Daoy (cell line): ENCODE results near the gene PTPRT. TPM values are rescaled to one million over a fixed set of nuclear protein-coding genes. Genes with fewer than 3 reads are reported as not detected.

Source experiments
- DNase-seq: peaks from one replicate; pipeline ENCODE4 v3.0.0-alpha.2; 2015; ENCODE audit warnings: low read depth
- total RNA-seq: library from RNA; depleted of rRNA; stranded (reverse); fragments of >200 nt; shearing (Covaris generic); gene quantifications from 2 replicates; pipeline ENCODE4 v1.2.3, GENCODE V29; 2014

Gene PTPRT
- total RNA-seq, 1 experiment from 2014 or later = not detected

DNA sequence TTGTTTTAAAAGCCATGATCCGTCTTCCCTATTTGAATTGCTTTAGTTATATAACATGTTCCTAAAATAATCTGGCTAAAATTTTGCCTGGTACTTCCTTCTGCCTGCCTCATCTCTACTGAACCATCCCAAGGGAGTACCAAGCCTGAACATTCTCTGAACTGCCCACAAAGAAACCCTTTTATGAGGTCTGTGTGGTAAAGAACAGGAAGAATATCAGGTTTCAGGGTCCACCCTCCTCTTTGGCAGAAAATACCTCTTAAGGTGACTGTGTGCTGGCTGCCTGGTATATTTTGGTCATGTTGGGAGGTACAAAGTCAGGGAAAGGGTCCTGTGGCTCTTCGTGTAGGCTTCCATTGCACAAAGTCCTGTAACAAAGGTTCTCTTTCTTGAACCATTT lies 997.4 kb downstream of the PTPRT start:
- DNase-seq = no peak

DNA sequence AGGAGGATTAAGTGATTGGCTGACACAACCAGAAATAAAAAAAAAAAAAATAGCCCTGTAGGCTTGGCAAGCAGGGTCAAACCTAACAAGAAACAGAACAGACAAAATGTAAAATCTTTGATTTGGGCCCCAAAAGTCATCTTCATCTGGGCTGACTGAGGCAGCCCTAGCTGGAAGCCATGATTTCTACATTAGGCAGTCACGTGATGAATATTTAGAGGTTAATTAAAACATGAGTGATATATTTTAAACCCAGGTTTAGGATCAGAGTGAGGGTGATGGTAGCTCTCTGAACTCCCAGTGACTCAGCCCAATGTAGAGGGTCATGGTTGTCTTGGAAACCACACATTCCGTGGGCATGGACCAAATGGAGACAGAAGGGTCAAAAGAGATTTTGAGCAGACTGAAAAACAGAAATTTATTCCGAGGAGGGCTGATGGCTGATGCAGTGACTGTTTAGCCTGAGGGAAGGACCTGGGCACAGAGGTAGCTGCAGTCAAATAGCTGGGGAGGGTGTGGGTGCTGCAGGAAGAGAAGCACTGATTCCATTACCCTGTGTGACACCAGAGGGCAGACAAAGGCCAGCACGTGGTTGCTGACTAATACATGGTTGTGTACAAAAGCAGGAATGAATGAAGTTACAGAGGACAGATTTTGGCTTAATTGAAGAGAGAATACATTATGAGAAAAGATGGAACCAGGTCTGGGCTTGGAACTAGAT lies 998.4 kb downstream of the PTPRT start:
- no peak for DNase-seq

DNA sequence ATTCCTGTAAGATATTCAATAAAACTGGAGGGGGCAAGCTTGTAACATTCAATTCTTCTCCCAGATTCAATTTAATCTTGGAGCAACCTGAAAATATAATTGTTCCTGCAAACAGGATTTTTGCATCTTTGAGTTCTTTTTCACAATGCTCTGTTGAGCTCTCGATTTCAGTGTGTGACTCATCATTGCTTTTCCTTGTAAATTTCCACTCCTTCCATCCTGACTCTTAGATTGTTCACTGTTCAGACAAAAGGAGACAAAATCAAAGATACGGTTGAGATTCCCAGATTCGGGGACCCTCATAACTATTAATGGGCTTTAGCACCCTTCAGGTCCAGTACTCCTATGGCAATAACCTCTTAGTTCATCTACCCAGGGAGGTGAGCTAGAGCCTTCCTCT lies 999.6 kb downstream of the PTPRT start:
- no peak for DNase-seq

DNA sequence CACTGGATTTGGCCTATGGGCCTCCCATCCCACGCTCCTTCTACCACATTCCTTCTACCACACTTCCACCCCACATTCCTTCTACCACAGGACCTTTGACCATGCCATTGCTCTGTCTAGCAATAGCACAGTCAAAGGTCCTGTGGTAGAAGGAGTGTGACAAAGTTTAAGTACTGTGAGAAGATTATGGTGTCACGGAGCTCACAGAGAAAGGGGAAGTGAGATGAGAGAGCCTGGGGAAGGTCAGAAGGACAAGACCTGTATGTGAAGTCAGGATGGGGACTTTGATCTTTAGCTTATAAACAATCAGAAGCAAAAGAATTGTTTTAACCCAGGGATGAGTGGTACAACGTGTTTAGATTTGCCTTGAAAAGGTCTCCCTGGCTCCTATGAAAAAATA lies 1003.4 kb downstream of the PTPRT start:
- DNase-seq = no peak

DNA sequence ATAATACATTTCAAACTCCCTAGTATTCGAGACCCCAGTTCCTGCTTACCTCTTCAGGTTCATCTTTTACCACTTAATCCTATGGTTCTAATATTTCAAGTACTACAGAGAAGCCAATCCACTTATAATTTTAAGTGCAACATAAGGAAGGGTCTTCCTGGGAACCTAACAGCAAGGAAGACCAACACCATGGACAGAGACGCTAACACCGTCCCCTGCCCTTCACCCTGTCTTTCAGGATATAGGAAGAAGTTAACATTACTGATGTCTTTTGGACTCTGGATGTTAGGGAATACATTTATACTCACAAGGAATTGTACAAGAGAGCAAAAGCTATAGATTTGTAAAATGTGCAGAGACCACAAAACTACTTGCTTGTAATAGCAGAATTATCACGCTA lies 1006.6 kb downstream of the PTPRT start:
- no peak for DNase-seq

DNA sequence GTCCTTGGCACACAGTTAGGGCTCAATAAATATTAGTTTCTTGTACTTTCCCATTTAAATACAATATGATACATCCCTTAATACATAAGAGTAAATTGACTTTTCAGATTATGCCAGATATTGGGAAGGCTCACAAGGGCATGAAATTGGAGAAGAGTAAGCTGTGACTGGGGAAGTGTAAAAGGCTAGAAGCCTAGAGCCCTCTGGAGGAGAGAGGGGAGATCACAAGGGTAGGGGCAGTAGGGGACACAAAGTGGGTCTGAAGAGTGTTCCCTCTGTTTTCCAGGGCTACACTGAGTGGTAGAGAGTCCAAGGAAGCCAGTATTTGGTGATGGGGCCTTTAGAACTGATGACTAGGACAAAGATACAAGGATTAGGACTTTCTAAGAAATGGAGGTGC lies 1008.6 kb downstream of the PTPRT start:
- no peak for DNase-seq

DNA sequence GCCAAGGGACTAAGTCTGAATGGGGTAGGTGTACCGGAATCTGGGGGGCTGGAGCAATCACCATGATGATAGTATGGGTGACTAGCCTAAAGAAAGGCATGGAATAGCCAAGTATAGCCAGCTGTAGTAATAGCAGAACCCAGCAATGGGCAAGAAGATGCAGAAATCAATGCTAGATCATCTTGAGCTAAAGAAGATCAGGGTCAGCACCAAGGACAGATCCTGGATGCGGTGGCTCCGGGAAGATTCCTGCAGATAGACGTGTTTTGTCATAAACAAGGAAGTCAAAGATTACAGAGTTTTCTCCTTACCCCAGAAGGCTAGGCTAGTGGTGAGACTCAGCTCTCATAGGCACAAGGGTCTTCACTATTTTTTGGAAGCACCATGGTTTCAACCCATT lies 1009.9 kb downstream of the PTPRT start:
- DNase-seq = no peak

DNA sequence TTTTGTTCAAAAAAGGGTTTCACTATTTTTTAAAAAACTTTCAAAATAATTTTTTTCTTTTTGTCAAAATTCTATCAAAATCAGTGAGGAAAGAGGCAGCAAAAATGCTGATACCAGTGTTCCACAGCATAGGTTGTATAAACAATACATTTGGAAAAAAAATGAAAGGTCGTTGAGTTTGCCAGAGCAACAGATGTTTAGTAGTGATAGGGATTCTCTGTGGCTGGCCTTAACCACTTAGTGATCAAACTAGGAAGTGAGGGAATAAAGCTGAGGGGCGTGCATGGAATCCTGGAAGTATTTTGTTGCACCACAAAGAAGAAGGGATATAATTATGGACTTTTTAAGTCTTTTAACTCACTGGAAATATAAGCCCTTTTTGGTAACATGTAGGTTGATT lies 1016.3 kb downstream of the PTPRT start:
- no peak for DNase-seq

DNA sequence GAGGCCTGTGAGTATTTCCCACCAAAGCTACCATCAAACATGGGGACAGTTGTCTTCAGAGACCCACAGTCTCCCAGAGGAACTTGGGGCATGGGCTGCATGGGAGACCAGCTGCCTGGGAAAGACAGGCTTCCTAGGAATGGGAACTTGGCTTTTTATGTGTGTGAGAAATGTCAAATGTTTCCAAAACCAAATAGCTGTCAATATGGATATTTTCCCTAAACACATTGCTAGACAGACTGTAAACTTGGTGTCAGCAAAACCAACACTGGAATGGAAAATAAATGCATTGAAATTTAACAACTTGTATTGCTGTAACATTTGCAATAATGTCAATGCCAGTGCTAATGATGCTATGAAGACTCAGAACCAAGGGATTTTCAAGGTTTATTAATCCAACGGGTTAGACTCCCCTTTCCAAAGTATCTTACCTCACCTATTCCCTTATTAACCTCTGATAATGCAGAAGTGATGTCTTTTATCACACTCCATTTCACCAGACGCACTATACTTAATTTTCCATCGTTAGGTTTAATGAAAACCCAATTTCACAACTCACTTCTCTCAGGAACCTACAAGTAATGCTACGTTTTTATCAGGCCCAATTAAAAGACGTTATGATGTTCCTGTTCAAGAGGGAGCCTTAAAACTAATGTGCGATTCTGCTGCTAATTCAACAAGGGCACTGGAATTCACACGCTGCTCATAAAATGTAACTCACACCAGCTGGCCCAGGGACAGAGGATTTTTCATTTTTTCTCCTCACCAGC lies 1025.4 kb downstream of the PTPRT start:
- DNase-seq = no peak

DNA sequence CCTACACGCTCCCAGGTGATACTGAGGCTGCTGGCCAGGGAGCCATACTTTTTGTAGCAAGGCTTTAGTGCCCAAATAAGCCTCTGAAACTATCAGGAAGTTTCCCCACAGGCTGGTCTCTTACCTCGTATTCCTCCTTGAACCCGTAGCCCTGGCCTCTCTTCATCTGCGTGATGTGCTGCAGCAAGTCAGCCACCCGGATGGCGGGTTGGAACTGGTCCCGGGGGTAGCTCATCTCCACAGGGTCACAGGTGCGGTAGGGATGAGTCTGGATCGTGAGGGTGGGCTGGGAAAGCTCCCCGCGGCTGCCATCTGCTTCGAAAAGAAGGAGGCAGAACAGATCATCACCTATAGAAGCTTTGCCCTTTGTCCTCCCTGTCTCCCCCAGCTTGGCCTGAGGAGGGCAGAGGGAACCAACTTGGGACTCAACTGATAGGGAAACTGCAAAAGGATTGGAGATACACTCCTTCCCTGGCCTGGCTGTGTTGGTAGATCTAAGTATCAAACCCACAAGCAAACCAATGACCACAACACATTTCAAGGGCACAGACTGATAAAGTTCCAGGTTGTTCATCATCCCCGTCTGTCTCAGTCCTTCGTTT lies 1028.4 kb downstream of the PTPRT start:
- DNase-seq = no peak

DNA sequence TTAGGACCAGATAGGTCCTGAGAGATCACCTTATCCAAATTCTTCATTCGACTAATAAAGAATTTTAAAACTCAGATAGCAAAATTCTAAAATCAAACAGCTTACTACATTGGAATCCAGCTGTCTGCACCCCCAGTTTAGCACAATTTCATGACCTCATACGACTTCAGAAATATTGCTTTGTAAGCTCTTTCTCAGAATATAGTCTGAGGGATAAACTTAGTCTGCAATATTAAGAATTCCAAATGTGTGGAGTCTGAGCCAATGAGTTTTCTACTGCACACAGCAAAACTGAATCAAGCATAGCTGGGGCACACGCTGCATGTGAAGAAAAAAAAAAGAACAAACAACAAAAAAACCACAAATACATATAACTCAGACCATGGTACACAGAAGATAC lies 1029.9 kb downstream of the PTPRT start:
- DNase-seq = no peak

DNA sequence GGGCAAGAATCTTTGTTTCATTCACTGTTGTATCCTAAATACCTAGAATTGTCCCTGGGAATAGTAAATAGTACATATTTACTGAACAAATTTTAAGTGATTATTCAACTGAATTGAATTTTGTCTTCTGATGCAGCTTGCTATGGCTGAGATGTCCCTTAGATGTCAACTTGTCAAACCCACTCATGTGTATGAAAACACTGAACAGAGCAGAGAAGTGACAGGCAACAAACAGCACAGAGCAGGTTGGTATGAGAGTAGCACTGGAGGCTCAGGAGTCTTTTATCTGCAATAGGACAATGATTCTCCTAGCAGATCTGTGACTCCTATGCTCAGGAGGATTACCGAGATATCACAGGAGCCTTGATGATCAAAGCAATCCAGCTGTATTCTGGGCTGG lies 1031.4 kb downstream of the PTPRT start:
- no peak for DNase-seq

DNA sequence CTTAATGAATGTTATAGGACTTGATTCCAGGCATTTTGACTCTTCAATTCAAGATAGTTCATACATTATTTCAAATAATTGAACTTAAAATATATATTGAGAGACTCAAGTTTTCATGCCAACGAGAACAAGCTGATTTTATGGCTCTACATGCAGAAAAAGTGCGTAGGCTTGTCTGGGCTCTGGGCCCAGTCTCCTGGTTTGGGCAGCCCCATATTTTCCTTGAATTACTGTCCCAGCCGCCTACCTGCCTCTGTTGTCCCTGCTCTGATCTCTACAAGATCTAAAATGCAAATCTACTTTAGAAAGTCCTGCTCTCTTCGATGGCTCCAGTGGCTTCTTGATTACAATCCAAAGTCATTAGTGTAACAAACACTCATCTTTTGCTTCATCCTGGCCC lies 1034.1 kb downstream of the PTPRT start:
- no peak for DNase-seq

DNA sequence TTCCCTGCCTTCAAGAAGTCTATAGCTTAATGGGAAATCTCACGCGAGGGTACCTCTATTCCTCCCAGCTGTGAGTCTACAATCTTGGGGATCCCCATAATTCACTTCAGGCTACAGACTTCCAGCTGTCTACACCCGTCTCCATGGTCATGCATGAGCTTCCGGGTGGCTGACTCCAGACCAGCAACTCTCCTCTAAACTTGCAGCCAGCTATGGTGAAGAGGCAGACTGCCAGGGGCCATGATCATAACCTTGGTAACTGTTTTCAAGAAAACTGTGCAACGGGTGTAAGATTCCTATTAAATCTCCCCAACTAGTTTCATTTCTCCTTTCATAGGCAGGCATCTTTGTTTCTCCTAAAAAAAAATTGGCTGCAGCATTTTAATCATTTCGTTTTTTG lies 1037.1 kb downstream of the PTPRT start:
- DNase-seq = no peak

DNA sequence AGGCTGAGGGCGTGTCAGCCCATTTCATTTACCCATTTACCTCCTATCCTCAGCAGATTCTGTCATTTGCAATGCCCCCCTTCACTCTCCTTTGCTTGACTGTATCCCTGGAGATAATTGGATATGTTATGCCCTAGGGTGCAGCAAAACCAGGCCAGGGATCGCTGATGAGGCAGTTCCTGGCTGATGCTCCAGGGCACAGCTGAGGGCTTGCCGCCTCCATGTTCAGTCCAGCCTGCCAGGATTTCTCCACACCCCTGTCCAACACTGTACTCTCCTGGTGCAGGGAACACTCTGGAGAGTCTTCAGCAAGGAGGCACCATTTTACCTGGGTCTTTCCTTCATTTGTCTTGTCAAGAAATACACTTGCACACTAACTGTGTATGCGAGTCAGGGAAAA lies 1039.5 kb downstream of the PTPRT start:
- no peak for DNase-seq

DNA sequence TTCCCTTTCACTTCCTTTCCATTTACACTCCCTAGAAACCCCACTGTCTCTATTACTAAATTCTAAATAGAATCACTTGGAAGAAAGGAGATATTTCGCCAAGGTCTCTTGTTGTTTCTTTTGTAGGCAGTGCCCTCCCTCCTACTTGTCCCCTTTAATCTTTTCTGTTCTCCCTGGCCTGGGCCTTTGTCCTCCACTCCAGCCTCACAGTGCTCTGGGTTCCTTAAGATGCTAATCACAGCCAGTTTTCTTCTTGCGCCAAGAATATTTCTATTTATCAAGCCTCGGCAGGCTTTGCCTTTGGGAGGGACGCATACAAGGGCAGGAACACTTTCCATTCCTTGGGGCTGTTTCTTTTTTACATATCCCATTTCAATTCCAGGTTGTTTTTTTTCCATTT lies 1051.0 kb downstream of the PTPRT start:
- no peak for DNase-seq

DNA sequence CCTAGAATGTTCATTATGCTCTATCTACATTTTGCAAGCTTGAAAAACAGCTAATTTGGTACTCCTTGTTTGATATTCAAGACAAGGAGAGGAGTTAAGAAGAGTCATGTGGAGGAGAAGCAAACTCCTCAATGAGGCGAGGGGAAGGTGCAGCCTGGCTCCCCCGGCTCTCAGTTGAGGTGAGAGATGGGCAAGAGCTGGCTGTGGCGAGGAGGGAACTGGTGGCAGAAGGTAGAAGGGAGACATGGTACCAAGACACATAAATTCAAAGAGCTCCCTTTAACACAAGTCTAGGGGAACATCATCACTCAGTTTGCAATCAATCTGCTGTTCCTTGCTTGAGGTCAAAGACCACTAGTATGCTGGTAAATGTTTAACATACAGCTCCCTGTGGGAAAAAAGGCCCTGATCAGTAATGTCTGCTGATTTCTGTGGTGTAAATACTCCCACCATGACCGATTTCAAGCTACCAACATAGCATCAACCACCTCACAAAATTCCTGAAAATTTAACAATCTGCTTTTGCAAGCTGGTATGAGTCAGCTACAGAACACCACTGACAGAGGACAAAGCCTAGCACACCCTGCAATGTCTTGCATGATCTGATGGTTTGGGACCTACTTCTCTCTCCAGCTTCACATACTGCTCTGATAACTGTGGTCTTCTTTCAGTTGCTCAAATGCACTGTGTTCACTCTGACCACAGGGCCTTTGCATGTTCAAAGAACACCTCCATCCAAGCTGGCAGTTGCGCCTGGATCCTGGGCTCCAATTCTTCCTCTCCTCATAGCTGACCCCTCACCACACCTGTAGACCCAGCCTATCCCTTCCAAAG lies 1055.2 kb downstream of the PTPRT start:
- DNase-seq = no peak

DNA sequence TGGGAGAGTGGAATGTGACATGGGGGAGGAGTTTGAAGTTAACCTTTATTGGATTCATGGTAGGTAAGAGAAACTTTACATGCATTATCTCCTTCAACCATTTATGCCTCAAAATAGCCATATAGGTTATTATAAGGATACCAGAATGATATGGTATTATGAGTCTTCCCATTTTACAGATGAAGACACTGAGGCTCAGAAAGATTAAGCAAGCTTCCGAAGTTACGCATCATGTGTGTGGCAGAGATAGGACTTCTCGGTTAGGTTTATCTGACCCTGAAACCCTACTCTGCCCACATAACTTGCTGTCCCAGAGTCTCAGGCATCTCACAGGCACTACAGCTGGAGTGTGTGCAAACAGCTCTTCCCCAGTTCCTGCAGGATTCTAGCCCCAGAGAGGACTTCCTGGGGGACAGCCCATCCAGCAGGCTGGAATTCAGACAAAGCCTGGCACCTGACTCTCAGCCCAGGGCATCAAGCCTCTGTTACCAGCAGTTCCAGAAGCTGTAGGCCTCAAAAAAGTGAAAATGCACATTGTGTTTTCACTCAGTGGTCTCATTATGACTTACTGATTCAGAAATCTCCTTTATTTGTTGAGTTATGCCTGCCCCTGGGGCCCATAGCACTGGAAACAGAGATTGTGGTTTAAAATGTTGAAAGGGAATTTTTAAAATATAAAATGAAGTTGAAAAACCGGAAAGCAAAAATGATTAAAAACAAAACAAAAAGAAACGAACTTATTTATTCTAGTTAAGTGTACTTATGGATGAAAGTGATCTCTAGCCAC lies 1058.7 kb downstream of the PTPRT start:
- DNase-seq = no peak

DNA sequence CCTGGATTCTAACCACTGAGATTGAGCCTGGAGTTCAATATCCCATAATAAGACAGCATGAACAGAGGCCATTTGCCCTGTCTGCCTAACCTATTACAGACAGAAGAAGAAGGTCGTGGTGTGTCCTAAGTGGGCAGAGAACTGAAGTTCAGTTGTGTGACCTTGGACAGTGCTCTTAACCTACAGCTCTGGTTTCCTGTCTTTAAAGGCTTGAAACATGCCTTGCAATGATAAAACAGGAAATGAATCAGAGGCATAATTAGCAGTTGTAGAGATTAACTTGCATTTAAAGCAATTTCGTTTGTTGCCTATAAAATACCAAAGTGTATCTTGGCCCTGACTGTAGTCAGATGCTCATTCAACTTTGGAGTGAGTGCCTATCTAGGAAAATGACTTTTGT lies 1064.3 kb downstream of the PTPRT start:
- DNase-seq = no peak

DNA sequence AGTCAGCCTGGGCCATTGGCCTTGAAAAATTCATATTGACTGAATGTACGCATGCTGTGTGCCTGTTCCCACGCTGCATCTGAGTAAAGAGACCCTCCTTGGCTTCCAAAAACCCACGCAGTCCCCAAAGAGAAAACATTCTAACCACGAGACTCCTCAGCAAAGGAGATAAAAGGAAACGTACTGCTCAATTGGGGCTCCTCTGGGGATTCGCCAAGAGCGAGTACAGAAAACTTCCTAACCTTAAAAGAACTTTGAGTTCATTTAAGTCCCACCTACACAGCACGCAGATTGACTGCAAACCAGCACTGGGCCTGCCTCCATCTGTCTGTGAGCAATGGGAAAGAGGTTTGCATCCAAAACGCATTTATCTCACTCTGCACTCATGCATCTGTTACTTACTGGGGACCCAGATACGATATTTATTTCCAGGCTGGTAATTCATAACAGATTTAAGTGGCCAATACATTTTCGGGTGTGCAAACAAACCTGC lies 1065.7 kb downstream of the PTPRT start:
- DNase-seq = no peak

DNA sequence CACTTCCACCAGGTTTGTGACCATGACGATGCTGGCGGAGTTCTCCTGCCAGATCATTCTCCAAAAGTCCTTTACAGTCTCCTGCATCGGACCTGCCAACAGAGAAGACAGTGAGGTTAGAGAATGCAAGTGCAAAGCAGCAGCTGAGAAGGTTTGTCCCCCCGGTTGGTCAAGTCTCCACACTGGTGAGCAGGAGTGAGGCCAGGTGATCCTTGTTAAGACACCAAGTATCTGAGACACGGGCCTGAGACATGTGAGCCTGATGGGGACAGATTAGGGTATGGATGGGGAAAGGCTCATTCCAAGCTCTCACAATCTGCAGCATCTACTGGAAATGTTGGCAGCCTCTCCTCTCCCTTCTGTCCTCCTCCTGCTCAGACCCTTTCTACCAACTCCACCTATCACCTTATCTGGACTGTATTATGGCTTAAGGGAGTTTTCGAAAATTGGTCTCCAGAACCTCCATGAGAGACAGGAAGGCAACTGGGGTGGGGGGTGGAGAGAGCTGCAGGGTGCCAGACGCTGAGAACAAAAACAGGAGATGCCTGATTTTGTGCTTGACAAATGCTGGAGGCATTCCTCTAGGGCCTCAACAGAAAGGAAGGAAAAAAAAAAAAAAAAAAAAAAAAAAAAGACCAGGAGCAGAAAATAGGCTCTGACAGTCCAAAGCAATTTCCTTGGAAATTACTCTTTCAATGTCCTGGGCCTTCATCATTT lies 1071.1 kb downstream of the PTPRT start:
- DNase-seq = no peak
